Measurements from ENCODE around the gene EGFL7.

- no peak for TF ChIP-seq CTCF (IDR thresholded peaks at IDR 0.05)
- TF ChIP-seq POLR2A (IDR thresholded peaks at IDR 0.05), result no peak
Measured at GRCh38 chr9:136689108-136689460, 26.4 kb downstream of the EGFL7 start.
